GM18499 (cell line): ENCODE measurements around the gene EYS.
"Not testable (repeated sequence)": the region's sequence is repeated elsewhere in the genome, so short reads cannot be mapped to it uniquely, and the experiment has no call there.

Source experiments
- ATAC-seq: cut with Tn5 transposase; IDR thresholded peaks from one replicate; pipeline ENCODE4 v1.9.1; 2021; ENCODE audit warnings: moderate number of reproducible peaks; ENCODE audit not compliant: insufficient read depth, unreplicated experiment

Gene EYS

DNA sequence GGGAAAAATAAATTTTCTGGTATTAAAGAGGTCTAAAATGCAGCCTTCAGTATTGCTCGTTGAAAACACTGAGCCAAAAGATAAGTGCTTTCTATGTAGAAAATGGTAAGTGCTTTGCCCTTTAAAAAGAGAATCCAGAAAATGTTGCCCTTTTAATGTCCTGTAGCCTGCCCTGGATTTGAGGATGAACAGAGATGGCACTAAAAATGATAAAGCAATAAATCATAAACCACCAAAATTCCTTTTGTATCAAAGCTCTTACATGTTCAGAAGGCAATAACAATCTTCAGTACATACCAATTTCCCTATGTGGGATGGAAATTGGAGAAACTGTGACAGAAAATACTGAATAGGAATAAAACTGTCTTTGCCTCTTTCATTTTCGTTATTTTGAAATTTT is 1665.7 kb downstream of the EYS start:
- no peak for ATAC-seq

DNA sequence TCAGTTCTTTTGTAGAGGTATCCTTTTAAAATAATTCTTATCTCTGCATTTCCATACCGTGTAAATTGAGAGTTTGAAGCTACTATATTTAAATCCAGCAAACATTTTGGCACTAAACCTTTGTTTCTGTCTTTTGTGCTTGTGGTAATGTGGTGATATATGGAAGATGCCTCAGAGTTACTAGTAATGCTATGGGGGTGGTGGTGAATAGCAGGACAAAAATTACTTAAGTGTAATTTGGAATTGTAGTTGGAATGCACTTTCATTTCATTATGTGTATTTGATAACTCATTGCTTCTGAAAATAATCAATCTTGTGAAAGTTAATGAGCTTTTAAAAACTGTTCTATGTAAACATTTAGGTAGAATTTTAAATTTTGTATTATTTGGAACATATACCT is 1666.9 kb downstream of the EYS start:
- no peak for ATAC-seq

DNA sequence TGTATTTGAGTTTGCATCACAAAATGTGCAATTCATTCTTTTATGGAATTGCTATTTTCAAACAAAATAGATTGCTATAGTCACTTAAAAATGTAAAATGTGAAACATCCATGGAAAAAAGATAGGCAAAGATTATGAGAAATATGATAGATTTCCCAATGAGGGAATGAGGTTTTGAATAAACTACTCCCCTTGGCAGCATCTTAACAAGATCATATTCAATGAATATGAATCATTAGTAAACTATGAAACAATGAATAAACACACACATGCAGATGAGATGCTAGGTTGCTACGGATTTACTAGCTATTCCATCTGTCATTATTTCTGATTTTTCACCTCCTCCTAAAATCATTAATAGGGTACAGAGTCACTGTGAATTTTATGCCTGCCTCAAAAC is 1669.6 kb downstream of the EYS start:
- no peak for ATAC-seq

DNA sequence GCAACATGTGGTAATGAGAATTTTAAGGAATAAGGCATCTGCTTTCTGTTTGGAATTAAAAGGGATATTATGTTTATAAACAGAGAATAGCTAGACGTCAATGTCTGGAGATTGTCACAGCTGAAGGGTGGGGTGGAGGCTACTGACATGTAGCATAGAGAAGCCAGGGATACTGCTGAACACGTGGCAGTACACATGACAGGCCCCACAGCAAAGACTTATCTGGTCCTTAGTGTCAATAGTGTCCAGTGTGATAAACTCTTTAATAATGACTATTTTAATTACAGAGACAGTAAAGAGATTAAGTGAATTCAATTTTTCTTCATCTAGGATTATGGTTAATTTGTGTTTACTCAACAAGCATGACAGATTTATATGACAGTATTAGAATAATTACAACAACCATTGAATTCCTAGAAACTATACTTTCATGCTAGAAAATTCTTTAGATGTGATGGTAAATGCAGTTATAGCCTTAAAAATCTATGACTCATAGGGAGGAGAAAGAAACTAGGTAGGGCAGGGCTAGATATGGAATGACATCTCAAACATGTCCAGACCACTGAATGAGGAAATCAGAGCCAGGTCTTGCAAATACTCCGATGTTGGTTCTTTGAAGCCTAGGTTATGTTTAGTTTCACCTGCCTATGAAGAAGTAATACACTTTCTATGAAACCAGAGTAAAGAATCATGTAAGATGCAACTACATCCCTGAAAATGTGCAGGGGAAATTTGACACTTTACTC is 1671.9 kb downstream of the EYS start:
- no peak for ATAC-seq

DNA sequence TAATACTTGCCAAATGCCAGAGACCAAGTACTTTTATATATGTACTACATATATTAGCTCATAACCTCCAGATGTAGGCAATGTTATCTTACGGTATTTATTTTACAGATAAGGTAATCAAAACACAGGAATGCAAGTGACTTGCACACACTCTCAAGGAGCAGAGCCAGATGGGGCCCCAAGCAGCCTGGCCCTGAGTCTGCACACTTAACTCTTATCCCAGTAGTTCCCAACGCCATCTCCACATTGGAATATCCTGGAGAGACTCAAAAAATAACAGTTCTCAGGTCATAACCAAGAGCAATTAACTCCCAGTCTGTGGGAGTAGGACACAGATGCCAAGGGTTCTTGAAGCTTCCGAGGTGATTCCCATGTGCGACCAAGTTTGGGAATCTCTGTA is 1672.7 kb downstream of the EYS start:
- no peak for ATAC-seq

DNA sequence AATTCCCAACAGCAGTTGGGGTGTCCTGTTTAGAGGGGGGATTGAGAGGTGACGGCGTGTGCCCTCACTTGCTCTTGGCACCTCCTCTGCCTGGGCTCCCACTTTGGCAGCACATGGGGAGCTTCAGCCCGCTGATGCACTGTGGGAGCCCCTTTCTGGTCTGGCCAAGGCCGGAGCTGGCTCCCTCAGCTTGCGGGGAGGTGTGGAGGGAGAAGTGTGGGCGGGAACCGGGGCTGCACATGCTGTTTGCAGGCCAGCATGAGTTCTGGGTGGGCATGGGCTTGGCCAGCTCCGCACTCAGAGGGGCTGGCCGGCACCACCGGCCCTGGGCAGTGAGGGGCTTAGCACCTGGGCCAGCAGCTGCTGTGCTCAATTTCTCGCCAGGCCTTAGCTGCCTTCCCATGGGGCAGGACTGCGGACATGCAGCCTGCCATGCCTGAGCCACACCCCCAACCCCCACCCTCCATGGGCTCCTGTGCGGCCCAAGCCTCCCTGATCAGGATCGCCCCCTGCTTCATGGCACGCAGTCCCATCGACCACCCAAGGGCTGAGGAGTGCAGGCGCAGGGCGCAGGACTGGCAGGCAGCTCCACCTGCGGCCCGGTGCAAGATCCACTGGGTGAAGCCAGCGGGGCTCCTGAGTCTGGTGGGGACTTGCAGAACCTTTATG is 1675.9 kb downstream of the EYS start:
- ATAC-seq: not testable (repeated sequence)

DNA sequence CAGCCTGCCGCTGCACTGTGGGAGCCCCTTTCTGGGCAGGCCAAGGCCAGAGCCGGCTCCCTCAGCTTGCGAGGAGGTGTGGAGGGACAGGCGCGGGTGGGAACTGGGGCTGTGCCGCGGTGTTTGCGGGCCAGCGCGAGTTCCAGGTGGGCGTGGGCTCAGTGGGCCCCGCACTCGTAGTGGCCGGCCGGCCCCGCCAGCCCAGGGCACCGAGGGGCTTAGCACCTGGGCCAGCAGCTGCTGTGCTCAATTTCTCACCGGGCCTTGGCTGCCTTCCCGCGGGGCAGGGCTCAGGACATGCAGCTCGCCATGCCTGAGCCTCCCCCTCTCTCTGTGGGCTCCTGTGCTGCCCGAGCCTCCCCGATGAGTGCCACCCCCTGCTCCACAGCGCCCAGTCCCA is 1683.3 kb downstream of the EYS start:
- no peak for ATAC-seq

DNA sequence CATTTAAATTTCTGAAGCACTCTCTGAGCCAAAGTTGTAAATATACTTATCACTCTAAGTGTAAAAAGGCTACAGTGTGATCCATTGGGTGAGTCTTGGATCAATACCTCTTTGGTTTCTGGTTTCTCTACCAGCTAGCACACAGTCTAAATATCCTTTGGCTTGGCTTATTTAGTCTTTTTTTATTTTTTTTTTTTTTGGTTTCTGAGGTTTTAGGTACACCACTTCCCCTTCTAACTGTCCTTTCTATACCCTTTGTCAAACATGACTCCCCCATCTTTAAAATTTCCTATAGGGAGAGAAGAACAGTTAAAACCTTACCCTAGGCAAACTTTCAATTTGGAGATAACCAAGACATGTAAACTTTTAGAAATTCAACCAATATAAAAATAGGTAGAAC is 1692.4 kb downstream of the EYS start:
- no peak for ATAC-seq

DNA sequence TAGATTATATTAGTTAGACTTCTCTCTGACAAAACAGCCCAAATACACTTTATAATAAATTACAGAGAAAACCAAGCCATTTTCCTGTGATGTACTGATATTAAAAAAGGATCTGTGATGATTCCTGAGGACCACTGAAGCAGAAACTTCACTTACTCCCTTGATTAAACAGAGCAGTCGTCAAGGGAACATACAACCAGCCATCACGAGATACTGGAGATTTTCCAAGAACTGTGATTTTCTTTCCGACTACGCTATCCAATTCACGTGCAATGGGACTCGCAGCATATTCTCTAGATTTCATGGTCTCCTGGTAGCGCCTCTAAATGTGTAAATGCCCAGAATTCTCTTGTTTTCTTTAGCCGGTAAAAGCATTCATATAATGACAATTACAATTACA is 1694.0 kb downstream of the EYS start:
- ATAC-seq: no peak

DNA sequence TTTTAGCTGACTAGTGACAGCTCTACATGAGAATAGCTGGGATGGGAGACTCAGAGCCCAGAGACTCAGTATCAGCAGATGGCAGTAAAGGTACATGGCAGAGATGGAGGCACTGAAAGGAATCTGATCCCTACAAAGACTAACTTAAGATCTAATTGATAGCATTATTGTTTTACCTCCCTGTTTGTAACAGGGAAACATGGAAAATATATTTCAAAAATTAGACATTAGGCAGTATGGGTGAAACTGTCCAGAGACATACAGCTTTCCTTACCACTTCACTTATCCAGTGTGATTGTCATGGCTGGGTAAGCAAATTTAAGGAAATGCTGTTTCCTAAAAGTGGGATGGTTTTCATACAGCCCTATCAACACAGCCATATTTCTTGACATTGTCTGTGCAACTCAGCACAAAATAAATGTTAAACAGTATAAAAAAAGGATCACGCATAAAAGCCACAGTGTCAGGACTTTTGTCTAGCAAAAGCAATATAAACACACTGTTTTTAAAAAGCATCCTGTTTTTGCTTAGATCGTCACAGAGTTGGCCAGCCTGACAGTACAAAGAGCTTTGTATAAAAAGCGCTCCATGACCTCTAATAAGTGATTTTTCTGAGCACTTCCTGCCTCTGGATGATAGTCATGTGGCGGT is 1694.5 kb downstream of the EYS start:
- no peak for ATAC-seq

DNA sequence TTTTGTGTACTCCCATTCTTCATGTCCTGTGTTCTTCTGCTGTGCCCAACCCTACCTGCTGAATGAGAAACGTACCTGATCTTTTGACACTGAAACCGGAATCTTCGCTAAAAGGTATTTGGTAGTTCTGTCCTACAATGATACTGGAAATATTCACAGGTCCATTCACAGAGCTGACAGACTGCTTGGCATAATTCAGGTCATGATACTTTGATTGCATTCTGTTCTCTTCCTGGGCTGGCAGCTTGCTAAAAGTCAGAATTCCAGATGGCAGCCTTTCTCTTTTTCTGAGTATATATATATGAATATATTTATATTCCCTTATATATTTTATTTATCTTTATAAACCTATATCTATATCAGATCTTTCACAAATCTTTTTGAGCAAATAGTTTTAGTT is 1696.4 kb downstream of the EYS start:
- ATAC-seq: no peak

DNA sequence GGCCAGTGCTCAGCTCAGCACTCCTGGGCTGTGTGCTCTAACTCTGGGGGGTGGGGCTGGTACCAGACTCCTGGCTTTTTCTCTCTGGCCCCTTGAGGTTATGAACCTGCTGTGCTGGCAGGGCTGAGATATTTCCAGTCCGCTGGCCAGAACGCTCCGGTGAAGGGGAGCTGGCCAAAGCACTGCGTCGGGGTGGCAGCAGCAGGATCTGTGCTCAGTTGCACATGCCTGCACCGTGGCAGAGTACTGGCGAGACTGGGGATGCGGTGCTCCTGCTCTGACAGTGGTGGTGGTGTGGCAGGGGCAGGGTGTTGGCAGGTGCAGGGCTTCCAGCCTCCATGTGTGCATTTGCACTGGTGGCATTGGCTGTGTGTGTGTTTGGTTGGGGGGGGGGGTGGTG is 1697.0 kb downstream of the EYS start:
- no peak for ATAC-seq

DNA sequence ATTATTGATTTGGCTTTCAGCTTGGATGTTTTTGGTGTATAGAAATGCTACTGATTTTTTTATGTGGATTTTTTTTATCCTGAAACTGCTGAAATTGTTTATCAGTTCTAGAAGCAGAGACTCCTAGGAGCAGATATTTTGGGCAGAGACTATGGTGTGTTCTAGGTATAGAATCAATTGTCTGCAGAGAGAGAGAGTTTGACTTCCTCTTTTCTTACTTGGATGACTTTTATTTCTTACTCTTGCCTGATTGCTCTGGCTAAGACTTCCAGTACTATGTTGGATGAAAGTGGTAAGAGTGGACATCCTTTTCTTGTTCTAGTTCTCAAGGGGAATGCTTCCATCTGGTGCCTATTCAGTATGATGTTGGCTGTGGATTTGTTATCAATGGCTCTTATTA is 1700.8 kb downstream of the EYS start:
- no peak for ATAC-seq

DNA sequence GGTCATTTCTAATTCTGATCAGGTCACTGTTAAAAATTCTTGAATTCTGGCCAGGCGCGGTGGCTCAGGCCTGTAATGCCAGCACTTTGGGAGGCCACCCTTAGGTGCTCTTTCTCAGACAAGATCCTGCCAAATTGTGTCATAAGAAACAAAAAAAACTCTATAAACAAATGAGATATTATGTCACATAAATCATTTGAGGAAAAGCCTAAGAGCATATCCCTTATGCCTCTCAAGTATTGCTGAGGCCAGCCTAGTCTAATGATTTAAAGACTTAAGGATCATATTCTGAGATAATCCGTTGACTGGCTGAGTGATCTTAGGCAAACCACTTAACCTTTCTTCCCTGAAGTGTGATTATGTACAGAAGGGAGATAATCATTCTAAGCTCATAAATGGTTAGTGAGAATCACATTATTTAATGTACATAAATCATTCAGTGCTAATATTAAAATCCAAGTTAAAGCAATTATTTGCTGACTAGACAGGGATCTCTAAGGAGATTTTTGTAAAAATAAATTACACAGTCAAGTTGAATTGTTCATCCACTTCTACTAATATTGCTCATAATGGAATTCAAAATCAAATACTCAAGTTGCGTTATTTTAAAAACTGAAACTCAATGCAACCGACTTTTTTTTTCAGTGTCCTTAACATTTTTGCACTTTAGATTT is 1706.1 kb downstream of the EYS start:
- ATAC-seq: no peak

DNA sequence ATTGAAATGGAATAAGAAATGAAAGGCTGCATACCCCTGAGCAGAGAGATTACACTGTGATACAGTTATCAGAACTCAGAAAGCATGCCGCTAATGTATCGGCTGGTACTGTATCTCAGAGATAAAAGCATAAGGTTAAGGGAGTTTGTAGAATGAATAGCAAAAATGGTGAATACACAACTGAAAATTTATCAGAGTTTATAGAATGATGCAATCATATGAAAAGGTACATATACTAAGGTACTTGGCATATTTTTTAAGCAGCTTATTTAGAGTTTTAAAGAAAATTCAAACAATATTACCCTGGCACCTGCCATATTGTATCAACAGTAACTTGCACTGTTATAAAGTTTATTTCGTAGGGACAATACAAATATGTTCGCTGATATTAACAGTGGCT is 1707.4 kb downstream of the EYS start:
- ATAC-seq: no peak

DNA sequence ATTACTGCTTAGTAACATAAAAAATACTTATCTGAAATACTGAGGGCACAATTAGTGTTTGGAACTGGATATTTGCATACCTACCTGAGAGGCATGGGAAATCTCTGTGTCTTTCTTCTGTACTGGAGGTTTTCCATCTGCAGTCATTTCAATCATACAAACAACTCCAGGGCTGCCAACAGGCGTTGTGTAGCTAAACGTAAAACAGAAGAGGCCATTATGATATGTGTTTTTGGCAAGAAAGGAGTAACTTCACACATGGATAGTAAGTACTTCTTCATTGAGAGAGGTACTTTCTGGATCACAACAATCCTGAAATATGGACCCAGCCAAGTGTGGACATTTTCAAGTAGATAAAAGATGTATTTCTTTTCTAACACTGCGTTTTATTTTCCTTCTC is 1708.0 kb downstream of the EYS start:
- no peak for ATAC-seq

DNA sequence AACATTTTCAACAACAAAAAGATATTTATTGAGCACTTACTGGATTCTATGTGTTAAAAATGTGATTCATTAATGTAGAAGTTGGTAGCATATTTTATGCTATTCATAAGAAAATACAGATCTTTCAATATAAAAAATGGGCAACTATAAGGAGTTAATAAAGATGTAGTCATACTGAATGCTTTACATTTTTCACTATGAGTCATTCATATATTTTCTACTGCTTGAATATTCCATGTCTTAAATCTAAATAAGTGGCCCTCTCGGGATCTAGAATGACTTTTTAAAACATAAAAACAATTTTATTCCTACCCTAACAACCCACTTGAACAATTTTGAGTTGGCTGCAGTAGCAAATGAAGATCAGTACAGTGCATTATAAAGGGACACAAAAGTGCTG is 1709.3 kb downstream of the EYS start:
- no peak for ATAC-seq

DNA sequence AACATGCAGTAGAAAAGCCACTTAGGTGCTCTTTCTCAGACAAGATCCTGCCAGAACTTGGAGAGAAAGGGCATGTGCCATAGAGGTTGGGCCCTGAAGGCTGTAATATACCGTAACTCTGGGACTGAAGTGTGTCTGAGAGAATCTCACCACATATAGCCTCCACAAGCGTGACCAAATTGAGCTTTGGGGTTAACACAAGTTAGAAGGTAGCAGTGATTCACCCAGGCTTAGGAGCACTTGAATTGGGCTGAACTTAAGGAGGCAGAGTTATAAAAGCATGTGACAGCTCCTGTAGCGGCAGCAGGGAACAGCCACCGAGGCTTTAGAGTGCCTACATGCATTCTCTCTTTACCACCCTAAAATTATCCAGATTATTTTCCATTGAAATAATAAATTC is 1709.8 kb downstream of the EYS start:
- ATAC-seq: no peak

DNA sequence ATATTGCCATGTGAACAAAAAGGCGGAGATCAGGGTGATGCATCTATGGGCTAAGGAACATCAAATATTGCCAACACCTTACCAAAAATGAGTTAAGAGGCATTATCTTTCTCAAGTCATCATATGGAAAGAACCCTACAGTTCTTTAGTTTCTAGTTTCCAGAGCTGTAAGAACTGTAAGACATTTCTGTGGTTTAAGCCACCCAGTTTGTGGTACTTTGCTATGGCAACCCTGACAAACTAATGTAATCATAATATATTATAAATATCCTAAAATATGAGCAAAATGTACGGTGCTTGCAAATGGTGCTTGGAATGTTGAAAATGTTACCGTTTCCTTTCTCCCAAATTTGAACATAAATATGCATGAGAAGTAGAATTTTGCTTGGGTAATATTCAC is 1721.8 kb downstream of the EYS start:
- no peak for ATAC-seq

DNA sequence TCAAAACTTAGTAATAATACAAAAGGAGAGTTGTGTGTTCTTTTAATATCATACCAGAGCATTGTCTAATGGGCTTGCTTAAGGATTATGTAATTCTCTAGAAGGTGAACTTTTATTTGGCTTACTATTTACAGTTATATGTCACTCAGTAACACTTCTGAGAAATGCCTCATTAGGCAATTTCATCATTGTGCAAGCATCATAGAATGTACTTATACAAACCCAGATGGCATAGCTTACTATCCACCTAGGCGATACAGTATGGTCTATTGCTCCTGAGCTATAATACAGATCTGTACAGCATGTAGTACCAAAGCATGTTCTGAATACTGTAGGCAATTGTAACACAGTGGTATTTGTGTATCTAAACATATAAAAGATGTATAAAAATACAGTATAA is 1731.3 kb downstream of the EYS start:
- no peak for ATAC-seq

DNA sequence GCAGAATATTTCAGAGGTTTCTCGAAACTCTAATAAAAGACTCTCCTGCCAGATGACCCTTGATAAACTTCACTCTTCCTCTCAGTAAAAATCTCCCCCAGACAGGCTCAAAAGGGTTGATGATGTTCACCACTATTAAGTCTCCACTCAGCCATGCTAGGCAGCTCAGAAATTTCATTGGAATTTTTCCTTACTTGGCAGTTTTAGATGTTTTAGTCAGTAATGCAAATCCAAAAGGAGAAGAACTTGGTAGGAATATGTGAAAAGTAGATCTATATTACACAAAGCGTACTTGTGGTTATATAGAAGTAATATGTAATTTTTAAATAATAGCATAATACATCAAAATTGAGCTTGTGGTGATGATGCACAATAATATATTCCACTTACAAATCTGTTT is 1738.4 kb downstream of the EYS start:
- ATAC-seq: no peak
